ENCODE results near the gene DUS2. TPM values are rescaled to one million over a fixed set of nuclear protein-coding genes. Genes with fewer than 3 reads are reported as not detected.

The DUS2 gene
- total and polyA plus RNA-seq, 9 of the 15 experiments (the other 6 are each of a cell fraction or from before 2014, with no cell fraction given): 5.8 to 22.5 (median 20.6) TPM

DNA sequence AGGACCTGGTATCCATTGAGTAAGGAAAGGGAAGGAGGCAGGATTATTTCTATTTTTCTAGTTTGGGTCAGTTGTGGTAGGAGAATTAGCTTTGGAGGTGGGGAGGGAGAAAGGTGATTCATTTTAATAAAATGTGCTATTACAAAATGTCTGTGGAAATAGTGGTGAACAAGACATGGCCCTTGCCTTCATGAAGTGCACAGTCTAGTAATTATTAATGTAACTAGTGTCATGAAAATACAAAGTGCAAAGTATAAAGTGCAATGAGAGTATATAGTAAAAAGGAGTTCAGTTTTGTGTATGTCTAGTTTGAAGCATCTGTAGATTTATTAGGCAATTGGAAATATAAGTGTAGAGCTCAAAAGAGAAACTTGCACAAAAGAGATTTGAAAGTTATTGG lies 74.0 kb downstream of the DUS2 start (continued):
- TF ChIP-seq, protein P1, sequence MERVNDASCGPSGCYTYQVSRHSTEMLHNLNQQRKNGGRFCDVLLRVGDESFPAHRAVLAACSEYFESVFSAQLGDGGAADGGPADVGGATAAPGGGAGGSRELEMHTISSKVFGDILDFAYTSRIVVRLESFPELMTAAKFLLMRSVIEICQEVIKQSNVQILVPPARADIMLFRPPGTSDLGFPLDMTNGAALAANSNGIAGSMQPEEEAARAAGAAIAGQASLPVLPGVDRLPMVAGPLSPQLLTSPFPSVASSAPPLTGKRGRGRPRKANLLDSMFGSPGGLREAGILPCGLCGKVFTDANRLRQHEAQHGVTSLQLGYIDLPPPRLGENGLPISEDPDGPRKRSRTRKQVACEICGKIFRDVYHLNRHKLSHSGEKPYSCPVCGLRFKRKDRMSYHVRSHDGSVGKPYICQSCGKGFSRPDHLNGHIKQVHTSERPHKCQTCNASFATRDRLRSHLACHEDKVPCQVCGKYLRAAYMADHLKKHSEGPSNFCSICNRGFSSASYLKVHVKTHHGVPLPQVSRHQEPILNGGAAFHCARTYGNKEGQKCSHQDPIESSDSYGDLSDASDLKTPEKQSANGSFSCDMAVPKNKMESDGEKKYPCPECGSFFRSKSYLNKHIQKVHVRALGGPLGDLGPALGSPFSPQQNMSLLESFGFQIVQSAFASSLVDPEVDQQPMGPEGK (CRISPR knock-in tag; IDR thresholded peaks at IDR 0.05; ENCODE audit: borderline replicate concordance): no peak
- TF ChIP-seq ZFP1 (CRISPR knock-in tag; IDR thresholded peaks at IDR 0.05) (no peak), NCOA4 (IDR thresholded peaks at IDR 0.05; ENCODE audit: partially characterized antibody) (no peak), HIVEP1 (CRISPR knock-in tag; IDR thresholded peaks at IDR 0.05) (no peak)
- TF ChIP-seq, protein P2, sequence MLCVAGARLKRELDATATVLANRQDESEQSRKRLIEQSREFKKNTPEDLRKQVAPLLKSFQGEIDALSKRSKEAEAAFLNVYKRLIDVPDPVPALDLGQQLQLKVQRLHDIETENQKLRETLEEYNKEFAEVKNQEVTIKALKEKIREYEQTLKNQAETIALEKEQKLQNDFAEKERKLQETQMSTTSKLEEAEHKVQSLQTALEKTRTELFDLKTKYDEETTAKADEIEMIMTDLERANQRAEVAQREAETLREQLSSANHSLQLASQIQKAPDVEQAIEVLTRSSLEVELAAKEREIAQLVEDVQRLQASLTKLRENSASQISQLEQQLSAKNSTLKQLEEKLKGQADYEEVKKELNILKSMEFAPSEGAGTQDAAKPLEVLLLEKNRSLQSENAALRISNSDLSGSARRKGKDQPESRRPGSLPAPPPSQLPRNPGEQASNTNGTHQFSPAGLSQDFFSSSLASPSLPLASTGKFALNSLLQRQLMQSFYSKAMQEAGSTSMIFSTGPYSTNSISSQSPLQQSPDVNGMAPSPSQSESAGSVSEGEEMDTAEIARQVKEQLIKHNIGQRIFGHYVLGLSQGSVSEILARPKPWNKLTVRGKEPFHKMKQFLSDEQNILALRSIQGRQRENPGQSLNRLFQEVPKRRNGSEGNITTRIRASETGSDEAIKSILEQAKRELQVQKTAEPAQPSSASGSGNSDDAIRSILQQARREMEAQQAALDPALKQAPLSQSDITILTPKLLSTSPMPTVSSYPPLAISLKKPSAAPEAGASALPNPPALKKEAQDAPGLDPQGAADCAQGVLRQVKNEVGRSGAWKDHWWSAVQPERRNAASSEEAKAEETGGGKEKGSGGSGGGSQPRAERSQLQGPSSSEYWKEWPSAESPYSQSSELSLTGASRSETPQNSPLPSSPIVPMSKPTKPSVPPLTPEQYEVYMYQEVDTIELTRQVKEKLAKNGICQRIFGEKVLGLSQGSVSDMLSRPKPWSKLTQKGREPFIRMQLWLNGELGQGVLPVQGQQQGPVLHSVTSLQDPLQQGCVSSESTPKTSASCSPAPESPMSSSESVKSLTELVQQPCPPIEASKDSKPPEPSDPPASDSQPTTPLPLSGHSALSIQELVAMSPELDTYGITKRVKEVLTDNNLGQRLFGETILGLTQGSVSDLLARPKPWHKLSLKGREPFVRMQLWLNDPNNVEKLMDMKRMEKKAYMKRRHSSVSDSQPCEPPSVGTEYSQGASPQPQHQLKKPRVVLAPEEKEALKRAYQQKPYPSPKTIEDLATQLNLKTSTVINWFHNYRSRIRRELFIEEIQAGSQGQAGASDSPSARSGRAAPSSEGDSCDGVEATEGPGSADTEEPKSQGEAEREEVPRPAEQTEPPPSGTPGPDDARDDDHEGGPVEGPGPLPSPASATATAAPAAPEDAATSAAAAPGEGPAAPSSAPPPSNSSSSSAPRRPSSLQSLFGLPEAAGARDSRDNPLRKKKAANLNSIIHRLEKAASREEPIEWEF (CRISPR knock-in tag; IDR thresholded peaks at IDR 0.05): no peak
